Panc1 (cell line): ENCODE results near the gene CNGB1.
"Not testable (repeated sequence)": the region's sequence is repeated elsewhere in the genome, so short reads cannot be mapped to it uniquely, and the experiment has no call there.

Experiments used
- POLR2AphosphoS5 ChIP-seq: IDR thresholded peaks from 2 replicates; pipeline ENCODE4 v1.6.1; 2012; ENCODE audit warnings: mild to moderate bottlenecking, low read depth, low read length, moderate library complexity
- SIN3A ChIP-seq: IDR thresholded peaks from 2 replicates; pipeline ENCODE4 v1.6.1; 2012; ENCODE audit warnings: low read depth, mild to moderate bottlenecking, low read length, moderate library complexity, borderline replicate concordance; ENCODE audit not compliant: insufficient read depth
- TF ChIP-seq, protein P1 (sequence below): fragments of 450-650 bp; IDR thresholded peaks from 2 replicates; pipeline ENCODE4 v1.5.1; 2017; ENCODE audit warnings: mild to moderate bottlenecking
- TF ChIP-seq, protein P2 (sequence below), 2 experiments: IDR thresholded peaks; 2 replicates each; pipeline ENCODE4 v1.6.1; 2011 to 2012; ENCODE audit warnings: low read depth in 2 of 2, control low read depth in 1 of 2, low read length in 1 of 2, mild to moderate bottlenecking in 1 of 2, moderate library complexity in 1 of 2; ENCODE audit not compliant: insufficient read depth in 1 of 2

DNA sequence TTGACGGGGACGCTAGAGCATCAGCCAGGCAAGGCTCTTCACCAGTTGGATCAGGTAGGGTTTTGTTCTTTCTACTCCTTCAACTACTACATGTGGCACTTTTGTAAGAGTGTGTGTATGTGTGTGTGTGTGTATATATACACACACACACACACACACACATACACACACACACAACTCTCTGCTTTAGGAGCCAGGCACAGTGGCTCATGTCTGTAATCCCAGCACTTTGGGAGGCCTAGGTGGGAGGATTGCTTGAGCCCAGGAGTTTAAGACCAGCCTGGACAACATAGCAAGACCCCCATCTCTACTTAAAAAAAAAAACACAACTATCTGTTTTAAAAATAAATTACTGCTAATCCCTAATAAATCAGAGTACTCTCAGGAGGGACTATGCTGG is 53.4 kb downstream of the CNGB1 start:
- TF ChIP-seq, protein P1, sequence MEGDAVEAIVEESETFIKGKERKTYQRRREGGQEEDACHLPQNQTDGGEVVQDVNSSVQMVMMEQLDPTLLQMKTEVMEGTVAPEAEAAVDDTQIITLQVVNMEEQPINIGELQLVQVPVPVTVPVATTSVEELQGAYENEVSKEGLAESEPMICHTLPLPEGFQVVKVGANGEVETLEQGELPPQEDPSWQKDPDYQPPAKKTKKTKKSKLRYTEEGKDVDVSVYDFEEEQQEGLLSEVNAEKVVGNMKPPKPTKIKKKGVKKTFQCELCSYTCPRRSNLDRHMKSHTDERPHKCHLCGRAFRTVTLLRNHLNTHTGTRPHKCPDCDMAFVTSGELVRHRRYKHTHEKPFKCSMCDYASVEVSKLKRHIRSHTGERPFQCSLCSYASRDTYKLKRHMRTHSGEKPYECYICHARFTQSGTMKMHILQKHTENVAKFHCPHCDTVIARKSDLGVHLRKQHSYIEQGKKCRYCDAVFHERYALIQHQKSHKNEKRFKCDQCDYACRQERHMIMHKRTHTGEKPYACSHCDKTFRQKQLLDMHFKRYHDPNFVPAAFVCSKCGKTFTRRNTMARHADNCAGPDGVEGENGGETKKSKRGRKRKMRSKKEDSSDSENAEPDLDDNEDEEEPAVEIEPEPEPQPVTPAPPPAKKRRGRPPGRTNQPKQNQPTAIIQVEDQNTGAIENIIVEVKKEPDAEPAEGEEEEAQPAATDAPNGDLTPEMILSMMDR: not testable (repeated sequence)
- TF ChIP-seq POLR2AphosphoS5, SIN3A: not testable (repeated sequence)
- TF ChIP-seq, protein P2, sequence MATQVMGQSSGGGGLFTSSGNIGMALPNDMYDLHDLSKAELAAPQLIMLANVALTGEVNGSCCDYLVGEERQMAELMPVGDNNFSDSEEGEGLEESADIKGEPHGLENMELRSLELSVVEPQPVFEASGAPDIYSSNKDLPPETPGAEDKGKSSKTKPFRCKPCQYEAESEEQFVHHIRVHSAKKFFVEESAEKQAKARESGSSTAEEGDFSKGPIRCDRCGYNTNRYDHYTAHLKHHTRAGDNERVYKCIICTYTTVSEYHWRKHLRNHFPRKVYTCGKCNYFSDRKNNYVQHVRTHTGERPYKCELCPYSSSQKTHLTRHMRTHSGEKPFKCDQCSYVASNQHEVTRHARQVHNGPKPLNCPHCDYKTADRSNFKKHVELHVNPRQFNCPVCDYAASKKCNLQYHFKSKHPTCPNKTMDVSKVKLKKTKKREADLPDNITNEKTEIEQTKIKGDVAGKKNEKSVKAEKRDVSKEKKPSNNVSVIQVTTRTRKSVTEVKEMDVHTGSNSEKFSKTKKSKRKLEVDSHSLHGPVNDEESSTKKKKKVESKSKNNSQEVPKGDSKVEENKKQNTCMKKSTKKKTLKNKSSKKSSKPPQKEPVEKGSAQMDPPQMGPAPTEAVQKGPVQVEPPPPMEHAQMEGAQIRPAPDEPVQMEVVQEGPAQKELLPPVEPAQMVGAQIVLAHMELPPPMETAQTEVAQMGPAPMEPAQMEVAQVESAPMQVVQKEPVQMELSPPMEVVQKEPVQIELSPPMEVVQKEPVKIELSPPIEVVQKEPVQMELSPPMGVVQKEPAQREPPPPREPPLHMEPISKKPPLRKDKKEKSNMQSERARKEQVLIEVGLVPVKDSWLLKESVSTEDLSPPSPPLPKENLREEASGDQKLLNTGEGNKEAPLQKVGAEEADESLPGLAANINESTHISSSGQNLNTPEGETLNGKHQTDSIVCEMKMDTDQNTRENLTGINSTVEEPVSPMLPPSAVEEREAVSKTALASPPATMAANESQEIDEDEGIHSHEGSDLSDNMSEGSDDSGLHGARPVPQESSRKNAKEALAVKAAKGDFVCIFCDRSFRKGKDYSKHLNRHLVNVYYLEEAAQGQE (IDR thresholded peaks at IDR 0.05; ENCODE audit: insufficient read depth in 1 of 2, low read depth in 2 of 2, low read length in 1 of 2): not testable (repeated sequence)
